Stimulated activated CD4-positive, alpha-beta T cell treated with anti-CD3 and anti-CD28 coated beads, Interleukin-4, amount 100 ng/mL, for 1 hour (primary cell): ENCODE results near the gene HSP90B1.

Experiments used
- DNase-seq: peaks from one replicate; pipeline ENCODE4 v3.0.0-alpha.2; 2020

The HSP90B1 gene

GRCh38 chr12:103978384-103978982 is 48.3 kb downstream of the HSP90B1 start:
- no peak for DNase-seq

GRCh38 chr12:103986829-103987228 is 56.6 kb downstream of the HSP90B1 start:
- DNase-seq: no peak

- no peak for DNase-seq
These were observed 64.0 kb downstream of the HSP90B1 start for GRCh38 chr12:103994235-103994634.

GRCh38 chr12:103996595-103996994 is 66.4 kb downstream of the HSP90B1 start:
- DNase-seq: no peak

GRCh38 chr12:103997286-103997900 is 67.2 kb downstream of the HSP90B1 start:
- DNase-seq: no peak
